Progenitor cell of endocrine pancreas (in vitro differentiated cells): ENCODE data around the gene MTFP1. TPM values are rescaled to one million over a fixed set of nuclear protein-coding genes. Genes with fewer than 3 reads are reported as not detected.
"Not testable (repeated sequence)": the region's sequence is repeated elsewhere in the genome, so short reads cannot be mapped to it uniquely, and the experiment has no call there.

Experiments
- DNase-seq: peaks from one replicate; pipeline ENCODE4 v3.0.0; 2021; ENCODE audit warnings: low spot score; ENCODE audit not compliant: unreplicated experiment
- H3K27ac Mint-ChIP-seq: 2 replicates; pipeline ENCODE4 v1.8.0; 2021; ENCODE audit warnings: mild to moderate bottlenecking, moderate library complexity, mixed read lengths
- H3K27me3 Mint-ChIP-seq: 2 replicates; pipeline ENCODE4 v1.8.0; 2021; ENCODE audit warnings: mixed read lengths
- H3K36me3 Mint-ChIP-seq: 2 replicates; pipeline ENCODE4 v1.8.0; 2022; ENCODE audit warnings: mixed read lengths; ENCODE audit not compliant: insufficient read depth
- H3K4me1 Mint-ChIP-seq: 2 replicates; pipeline ENCODE4 v1.8.0; 2021; ENCODE audit warnings: low read depth, mixed read lengths
- H3K4me3 Mint-ChIP-seq: 2 replicates; pipeline ENCODE4 v1.8.0; 2021; ENCODE audit warnings: low read depth, mild to moderate bottlenecking, moderate library complexity, mixed read lengths
- H3K9me3 Mint-ChIP-seq: 2 replicates; pipeline ENCODE4 v1.8.0; 2021; ENCODE audit warnings: low read depth, mixed read lengths
- total RNA-seq: library from RNA; stranded (reverse); gene quantifications from 2 replicates; pipeline ENCODE4 v1.2.1, GENCODE V29; 2021
- TF ChIP-seq, protein P1 (sequence below): fragments of 200-600 bp; sonication (generic); IDR thresholded peaks from one replicate; pipeline ENCODE4 v1.5.0; 2021; ENCODE audit warnings: antibody characterized with exemption, mild to moderate bottlenecking; ENCODE audit not compliant: unreplicated experiment

Gene MTFP1
- total RNA-seq, 1 donor from 2014 or later: 16.6 TPM

DNA sequence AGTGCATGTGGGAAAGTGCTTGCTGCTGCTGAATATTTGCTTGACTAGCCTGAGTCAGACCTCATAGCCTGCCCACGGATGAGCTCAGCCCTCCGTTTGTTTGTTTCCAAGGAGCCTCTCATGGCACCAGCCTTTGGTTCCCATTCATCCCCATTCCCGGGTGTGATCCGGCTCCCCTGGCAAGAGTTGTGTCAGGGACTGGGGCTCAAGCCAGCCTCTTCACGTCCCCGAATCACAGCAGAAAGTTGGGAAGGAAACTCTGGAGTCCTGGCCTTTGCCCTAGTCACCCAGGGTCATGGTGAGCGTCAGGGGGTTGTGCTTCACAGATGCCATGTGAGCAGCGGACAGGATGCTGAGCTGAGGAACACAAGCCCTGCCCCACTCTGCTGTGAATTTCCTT is 32.4 kb downstream of the MTFP1 start:
- TF ChIP-seq, protein P1, sequence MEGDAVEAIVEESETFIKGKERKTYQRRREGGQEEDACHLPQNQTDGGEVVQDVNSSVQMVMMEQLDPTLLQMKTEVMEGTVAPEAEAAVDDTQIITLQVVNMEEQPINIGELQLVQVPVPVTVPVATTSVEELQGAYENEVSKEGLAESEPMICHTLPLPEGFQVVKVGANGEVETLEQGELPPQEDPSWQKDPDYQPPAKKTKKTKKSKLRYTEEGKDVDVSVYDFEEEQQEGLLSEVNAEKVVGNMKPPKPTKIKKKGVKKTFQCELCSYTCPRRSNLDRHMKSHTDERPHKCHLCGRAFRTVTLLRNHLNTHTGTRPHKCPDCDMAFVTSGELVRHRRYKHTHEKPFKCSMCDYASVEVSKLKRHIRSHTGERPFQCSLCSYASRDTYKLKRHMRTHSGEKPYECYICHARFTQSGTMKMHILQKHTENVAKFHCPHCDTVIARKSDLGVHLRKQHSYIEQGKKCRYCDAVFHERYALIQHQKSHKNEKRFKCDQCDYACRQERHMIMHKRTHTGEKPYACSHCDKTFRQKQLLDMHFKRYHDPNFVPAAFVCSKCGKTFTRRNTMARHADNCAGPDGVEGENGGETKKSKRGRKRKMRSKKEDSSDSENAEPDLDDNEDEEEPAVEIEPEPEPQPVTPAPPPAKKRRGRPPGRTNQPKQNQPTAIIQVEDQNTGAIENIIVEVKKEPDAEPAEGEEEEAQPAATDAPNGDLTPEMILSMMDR: no peak
- no peak overlapping the region for H3K4me3 Mint-ChIP-seq
- H3K27me3 Mint-ChIP-seq: peaks cover 3% of the 10 kb centered on the region
- H3K36me3 Mint-ChIP-seq: no peaks in the 10 kb centered on the region
- H3K27ac Mint-ChIP-seq: no peak overlapping the region
- H3K9me3 Mint-ChIP-seq: no peaks in the 10 kb centered on the region
- DNase-seq: no peak
- no peaks in the 10 kb centered on the region for H3K4me1 Mint-ChIP-seq

DNA sequence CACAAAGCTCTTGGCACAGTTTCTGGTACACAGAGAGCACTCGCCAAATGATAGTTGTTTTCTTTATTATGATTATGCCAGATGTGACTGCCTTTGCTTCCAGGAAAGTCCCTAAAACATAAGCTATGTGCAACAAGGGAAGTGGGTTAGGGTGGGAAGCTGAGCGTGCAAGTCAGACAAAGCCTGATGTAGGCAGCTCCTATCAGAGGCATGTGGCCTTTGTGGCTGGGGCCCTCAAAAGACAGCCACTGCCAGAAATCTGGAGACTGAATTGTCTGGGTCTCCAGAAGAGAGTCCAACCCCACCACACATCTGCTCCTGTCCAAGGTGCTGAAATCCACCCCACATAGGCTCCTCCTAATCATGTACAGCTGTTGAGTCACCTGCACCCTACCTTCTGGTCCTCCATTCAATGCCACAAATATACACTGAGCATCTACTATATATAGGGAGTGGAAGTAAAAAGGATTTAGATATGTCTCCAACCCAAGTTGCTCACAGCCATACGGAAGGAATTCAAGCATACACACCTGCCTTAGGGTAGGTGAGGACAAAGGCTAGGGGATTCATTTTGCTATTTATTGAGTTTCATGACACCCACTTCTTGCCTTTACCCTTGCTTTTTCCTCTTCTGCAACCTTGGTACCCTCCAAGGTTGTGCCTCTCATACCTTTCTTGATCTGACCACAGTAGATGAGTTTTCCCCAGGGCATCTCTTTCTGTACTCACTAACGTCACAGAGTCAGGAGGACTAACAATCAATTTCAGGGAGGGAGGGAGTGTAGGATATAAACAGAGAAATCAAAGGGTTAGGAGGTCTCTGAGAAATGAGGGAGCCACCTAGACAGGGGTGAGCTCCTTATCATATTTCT is 33.8 kb downstream of the MTFP1 start:
- H3K27ac Mint-ChIP-seq: no peak overlapping the region
- H3K9me3 Mint-ChIP-seq: no peaks in the 10 kb centered on the region
- no peaks in the 10 kb centered on the region for H3K36me3 Mint-ChIP-seq
- H3K27me3 Mint-ChIP-seq: peaks cover 3% of the 10 kb centered on the region
- TF ChIP-seq, protein P1: no peak
- DNase-seq: peak; percentile 27
- no peak overlapping the region for H3K4me3 Mint-ChIP-seq
- H3K4me1 Mint-ChIP-seq: no peaks in the 10 kb centered on the region

DNA sequence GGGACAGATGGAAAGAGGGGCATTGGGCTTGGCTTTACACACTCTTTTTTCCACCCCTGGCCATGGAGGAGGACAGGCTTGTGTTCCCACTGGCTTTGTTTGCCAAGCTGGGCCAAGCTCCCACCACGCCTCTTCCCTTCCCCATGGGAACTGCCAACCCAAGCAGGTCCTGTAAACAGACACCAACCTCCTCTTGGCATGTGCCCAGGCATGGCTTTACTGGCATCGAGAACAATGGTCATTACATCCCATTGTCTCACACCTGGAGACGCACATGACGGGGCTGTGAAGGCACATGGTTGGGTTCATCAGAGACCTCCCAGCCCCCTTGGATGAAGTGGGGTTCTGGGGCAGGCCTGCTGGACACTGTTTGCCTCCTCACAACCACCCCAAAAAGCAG is 34.6 kb downstream of the MTFP1 start:
- Mint-ChIP-seq H3K9me3 (peaks cover 3% of the 10 kb centered on the region), H3K36me3 (no peaks in the 10 kb centered on the region)
- TF ChIP-seq, protein P1: no peak

DNA sequence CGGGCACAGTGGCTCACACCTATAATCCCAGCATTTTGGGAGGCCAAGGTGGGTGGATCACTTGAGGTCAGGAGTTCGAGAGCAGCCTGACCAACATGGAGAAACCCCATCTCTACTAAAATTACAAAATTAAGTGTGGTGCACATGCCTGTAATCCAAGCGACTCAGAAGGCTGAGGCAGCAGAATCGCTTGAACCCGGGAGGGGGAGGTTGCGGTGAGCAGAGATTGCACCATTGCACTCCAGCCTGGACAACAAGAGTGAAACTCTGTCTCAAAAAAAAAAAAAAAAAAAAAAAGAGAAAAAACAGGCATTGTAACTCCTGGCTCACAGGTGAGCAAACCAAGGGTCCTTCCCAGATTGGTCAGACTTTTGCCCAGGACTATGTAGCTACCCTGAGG is 35.0 kb downstream of the MTFP1 start:
- DNase-seq, H3K27ac Mint-ChIP-seq, H3K36me3 Mint-ChIP-seq, H3K4me3 Mint-ChIP-seq, H3K4me1 Mint-ChIP-seq, H3K9me3 Mint-ChIP-seq: not testable (repeated sequence)
- peaks cover 13% of the 10 kb centered on the region for H3K27me3 Mint-ChIP-seq

More for the DNA sequence above, 34.6 kb downstream of the MTFP1 start:
- Mint-ChIP-seq H3K27me3 (peaks cover 9% of the 10 kb centered on the region), H3K4me3 (no peak overlapping the region), H3K27ac (no peak overlapping the region), H3K4me1 (no peaks in the 10 kb centered on the region)
- no peak for DNase-seq

DNA sequence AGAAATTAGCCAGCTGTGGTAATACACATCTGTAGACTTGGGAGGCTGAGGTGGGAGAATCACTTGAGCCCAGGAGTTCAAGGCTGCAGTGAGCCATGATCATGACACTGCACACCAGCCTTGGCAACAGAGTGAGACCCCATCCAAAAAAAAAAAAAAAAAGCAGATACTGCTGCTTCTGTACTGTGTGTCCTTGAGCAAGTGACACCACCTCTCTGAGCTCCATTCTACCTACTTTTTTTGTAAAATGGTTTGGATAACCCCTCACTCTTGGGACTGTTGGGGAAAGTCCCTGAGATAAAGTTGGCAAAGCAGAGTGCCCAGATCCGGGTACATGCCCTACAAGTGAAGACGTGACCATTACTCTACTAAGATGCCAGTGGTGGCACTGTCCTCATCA is 43.6 kb downstream of the MTFP1 start:
- Mint-ChIP-seq H3K27me3 (peaks cover 30% of the 10 kb centered on the region), H3K4me1 (no peaks in the 10 kb centered on the region)

More for the DNA sequence above, 43.6 kb downstream of the MTFP1 start:
- DNase-seq: no peak
- no peak overlapping the region for H3K27ac Mint-ChIP-seq
- no peaks in the 10 kb centered on the region for H3K36me3 Mint-ChIP-seq
- peaks cover 4% of the 10 kb centered on the region for H3K9me3 Mint-ChIP-seq
- H3K4me3 Mint-ChIP-seq: no peak overlapping the region
- TF ChIP-seq, protein P1: no peak
